Activated naive CD4-positive, alpha-beta T cell (primary cell): ENCODE measurements around the gene CSNK1G1.

Experiments used
- DNase-seq, 4 experiments: peaks; one replicate each; lab custom pipeline; 2025; lab: John Stamatoyannopoulos, UW

The CSNK1G1 gene

GRCh38 chr15:64191971-64192830, 163.8 kb downstream of the CSNK1G1 start:
- DNase-seq = no peak

GRCh38 chr15:64187396-64188191, 168.4 kb downstream of the CSNK1G1 start:
- no peak for DNase-seq

- DNase-seq = no peak
Observed at GRCh38 chr15:64185146-64185911, 170.6 kb downstream of the CSNK1G1 start.

- DNase-seq = no peak
Observed at GRCh38 chr15:64182859-64183370, 173.1 kb downstream of the CSNK1G1 start.

GRCh38 chr15:64180235-64180824, 175.6 kb downstream of the CSNK1G1 start:
- no peak for DNase-seq

GRCh38 chr15:64166102-64166890, 189.7 kb downstream of the CSNK1G1 start:
- DNase-seq = no peak

- no peak for DNase-seq
Observed at GRCh38 chr15:64164436-64164835, 191.5 kb downstream of the CSNK1G1 start.

- no peak for DNase-seq
Observed at GRCh38 chr15:64163659-64164362, 192.2 kb downstream of the CSNK1G1 start.

GRCh38 chr15:64162869-64163658, 192.9 kb downstream of the CSNK1G1 start, which contains the start of gene PPIB:
Gene PPIB (minus strand): TSS chr15:64163022. CDS start chr15:64162986, 36 bp downstream.
- DNase-seq = peak; percentile 89 to 96 (median 92)

- no peak for DNase-seq
Observed at GRCh38 chr15:64162478-64162868, 193.5 kb downstream of the CSNK1G1 start.

- DNase-seq = no peak
Observed at GRCh38 chr15:64161688-64162477, 194.1 kb downstream of the CSNK1G1 start.

GRCh38 chr15:64158363-64159134, 197.4 kb downstream of the CSNK1G1 start:
- no peak for DNase-seq

- DNase-seq = no peak
Observed at GRCh38 chr15:64157599-64158125, 198.3 kb downstream of the CSNK1G1 start.

GRCh38 chr15:64156652-64157331, 199.2 kb downstream of the CSNK1G1 start:
- DNase-seq = no peak

- DNase-seq = no peak
Observed at GRCh38 chr15:64155802-64156651, 199.9 kb downstream of the CSNK1G1 start.
